ENCODE results near the gene LAMTOR5.
"Not testable (repeated sequence)": the region's sequence is repeated elsewhere in the genome, so short reads cannot be mapped to it uniquely, and the experiment has no call there.

Gene LAMTOR5

DNA sequence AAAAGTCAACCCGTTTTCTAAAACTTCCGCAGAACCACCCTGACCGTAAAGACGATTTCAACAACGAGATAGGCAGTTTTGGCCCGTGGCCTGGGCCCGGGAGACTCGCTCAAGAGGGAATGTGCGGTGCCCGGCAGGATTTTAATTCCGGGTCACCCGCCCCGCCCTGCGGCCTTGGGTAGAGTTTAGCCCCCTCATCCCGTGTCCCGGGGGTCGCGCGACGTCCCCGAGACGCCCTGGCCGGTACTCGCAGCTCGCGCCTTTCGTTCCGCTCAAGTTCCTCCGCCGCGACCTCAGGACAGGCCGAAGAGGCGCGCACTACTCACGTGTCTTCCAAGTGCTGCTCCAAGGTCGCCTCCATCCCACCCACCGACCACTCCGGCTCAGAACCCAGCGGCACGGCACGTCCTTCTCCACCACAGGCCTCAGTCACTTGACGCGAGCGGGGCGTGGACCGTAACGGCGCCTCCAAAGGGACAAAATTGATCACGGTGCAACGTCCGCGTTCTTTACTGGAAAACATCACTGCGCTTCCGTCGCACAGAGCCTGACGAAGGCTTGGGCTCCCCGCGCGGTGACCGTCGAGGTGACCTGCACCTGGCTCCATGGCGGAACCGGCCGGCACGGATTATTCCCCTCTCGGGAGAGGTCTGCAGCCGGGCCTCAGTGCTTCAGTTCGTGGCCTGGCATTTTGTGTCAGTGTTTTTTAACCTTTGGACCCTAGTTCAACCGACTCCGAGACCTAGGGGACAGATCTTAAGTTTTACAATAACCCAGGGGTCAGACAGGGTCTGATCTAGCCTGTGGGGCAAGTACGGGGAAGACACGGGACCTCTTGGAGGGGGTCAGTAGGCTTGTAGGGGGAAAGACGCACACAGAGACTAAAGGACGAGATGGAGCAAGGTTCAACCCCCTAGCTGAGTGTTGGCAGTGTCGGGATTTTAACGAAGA is at the start of gene LAMTOR5:
Gene LAMTOR5, minus strand, starts transcription at position 435 of the 951 bp plus-strand sequence. Its CDS starts 74 bp downstream, at position 361.
- DNase-seq: peak; percentile 88

DNA sequence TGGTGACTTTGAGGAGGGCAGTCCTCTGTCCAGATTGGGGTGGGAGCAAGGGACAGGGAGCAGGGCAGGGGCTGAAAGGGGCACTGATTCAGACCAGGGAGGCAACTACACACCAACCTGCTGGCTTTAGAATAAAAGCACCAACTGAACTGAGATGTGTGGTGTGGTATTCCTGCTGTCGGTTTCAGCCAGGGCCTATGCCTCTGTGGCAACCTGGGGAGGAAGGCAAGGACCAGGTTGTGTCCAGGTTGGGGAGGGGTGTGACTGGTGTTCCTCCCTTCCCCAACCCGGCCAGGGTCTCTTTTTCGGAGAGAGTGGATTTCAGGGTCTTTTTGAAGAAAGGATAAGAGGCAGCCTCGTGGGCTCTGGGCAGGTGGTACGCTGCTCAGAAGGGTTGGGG is 49.7 kb upstream of the LAMTOR5 start:
- DNase-seq: no peak

- DNase-seq: no peak
These were observed 47.7 kb upstream of the LAMTOR5 start for GRCh38 chr1:110455151-110455550.

GRCh38 chr1:110454328-110454727 is 46.8 kb upstream of the LAMTOR5 start:
- no peak for DNase-seq

DNA sequence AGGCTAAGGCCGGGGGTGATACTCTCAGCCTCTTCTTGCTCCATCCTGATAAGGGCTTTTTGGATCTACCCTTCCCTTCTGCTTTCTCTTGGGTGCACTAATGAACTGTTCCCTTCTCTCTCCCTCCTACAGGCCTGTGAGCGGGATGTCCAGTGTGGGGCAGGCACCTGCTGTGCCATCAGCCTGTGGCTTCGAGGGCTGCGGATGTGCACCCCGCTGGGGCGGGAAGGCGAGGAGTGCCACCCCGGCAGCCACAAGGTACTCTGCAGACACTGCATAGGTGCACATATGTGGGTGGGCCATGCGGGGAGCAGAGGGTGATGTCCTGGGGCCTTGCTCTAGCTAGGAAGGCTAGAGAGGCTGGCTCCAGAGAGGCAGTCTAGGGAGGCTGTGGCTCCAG is 46.3 kb upstream of the LAMTOR5 start:
- no peak for DNase-seq

GRCh38 chr1:110452330-110452729 is 44.8 kb upstream of the LAMTOR5 start:
- DNase-seq: no peak

DNA sequence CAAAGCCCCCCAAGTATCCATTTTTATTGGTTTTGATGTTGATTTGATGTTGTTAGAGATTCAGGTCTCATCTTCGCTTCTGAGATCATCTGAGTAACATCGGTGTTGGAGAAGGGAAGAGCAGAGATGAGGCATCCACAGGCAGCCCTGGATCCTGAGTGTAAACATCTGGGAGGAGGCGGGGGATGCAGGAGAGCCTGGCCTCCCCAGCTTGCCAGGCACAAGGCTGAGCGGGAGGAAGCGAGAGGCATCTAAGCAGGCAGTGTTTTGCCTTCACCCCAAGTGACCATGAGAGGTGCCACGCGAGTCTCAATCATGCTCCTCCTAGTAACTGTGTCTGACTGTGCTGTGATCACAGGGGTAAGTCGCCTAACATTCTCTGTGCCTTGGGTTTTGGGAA is 43.4 kb upstream of the LAMTOR5 start, which contains the start of gene PROK1:
Gene PROK1, plus strand, starts transcription at position 221 of the 400 bp plus-strand sequence. Its CDS starts 68 bp downstream, at position 289.
- no peak for DNase-seq

DNA sequence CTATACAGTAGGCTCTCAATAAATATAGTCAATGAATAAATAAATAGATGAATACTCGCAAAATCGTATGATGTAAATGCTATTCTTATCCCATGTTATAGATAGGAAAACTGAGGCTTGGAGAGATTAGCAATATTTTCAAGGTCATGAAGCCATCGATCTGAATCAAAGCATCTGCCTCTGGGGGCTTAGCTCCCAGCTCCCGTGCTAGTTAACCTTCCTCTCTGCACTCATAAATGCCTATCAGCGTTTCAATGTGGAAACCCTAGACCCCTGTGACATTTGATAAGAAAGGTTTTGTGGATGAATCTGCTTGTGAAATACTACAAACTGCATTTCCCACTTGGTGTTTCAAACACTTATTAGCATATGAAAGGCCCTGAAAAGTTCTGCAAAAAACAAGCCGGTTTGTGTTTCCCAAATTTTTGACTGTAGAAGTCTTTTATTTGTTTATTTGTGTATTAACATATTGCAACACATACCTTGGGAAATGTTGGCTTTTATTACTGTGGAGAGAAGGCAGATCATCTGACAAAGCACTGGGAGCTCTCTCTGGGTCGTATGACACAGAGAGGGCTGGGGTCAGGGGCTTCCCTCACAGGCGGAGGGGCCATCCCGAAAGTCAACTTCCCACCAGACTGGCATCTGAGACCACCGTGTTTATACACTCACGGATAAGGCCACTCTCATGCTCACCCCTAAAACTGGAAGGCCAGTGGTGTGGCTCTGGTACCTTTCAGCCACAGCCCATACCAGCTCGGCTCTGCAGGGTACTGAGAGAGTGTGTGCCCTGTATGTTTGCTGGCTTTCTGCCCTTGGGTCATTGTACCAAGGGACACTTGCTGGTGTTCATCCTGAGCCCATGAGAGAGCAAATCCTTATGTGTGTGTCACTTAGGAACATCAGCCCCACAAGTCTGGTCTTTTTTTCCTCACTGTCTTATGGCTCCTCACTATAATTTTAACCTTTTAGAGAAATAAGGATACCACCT is 42.5 kb upstream of the LAMTOR5 start:
- DNase-seq: no peak

DNA sequence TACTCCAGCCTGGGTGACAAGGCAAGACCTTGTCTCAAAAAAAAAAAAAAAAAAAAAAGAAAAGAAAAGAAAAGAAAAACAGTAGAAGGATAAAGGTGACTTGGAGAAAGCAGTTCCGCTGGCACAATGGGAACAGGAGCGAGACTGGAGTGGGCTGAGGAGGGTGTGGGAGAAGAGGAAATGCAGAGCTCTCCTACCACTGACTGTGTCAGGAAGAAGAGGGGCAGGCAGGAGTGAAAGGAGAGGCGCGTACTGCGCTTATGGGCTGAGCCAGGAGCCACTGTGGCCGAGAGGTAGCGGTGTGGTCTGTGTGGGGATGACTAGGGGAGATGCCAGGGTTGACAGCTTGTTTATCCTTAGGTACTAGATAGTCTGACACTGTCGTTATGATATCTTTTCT is 37.1 kb upstream of the LAMTOR5 start:
- no peak for DNase-seq

GRCh38 chr1:110443451-110443850 is 36.0 kb upstream of the LAMTOR5 start:
- no peak for DNase-seq

- DNase-seq: no peak
These were observed 34.4 kb upstream of the LAMTOR5 start for GRCh38 chr1:110441888-110442287.

DNA sequence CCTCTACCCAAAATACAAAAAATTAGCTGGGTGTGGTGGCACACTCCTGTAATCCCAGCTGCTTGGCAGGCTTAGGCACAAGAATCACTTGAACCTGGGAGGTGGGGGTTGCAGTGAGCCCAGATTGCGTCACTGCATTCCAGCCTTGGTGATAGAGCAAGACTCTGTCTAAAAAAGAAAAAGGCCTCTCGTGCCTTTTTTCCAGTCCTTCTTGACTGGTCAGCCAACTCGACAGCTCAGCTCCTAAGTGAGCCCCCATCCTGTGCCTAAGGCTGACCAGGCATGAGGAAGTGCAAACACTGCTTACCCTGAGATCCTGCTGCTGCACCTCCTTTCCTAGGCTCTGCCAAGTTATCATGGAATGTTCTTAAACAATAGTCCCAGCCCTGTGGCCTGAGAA is 33.4 kb upstream of the LAMTOR5 start:
- no peak for DNase-seq

DNA sequence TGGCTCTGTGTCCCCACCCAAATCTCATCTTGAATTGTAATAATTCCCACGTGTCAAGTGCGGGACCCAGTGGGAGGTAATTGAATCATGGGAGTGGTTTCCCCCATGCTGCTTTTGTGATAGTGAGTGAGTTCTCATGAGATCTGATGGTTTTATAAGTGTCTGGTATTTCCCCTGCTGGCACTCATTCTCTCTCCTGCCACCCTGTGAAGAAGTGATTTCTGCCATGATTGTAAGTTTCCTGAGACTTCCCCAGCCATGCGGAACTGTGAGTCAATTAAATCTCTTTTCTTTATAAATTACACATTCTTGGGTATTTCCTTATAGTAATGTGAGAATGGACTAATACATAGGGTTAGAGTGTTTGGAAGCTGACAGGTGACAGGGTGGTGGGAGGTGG is 32.4 kb upstream of the LAMTOR5 start:
- not testable (repeated sequence) for DNase-seq

DNA sequence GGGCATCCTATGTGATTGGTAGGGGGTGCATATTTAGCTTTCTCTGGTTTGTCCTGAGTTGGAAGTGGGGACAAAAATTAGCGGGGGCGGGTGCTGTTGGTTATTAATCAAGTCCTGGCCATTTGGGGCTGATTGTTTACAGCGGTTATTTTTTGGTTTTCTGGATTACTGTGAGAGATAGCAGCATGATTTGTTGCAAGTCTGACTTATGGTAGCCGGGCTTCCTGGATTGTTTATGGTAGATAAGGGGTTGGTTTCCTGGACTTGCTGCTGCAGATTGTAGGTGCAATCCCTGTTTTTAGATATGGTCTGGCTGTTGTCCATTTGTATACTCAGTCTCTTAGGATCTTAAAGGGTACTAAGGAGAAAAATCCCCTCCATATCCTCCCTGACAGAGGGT is 31.4 kb upstream of the LAMTOR5 start:
- no peak for DNase-seq

GRCh38 chr1:110437645-110438299 is 30.3 kb upstream of the LAMTOR5 start:
- not testable (repeated sequence) for DNase-seq

GRCh38 chr1:110436635-110437034 is 29.1 kb upstream of the LAMTOR5 start:
- no peak for DNase-seq

GRCh38 chr1:110434946-110435345 is 27.5 kb upstream of the LAMTOR5 start:
- no peak for DNase-seq

- DNase-seq: no peak
These were observed 26.3 kb upstream of the LAMTOR5 start for GRCh38 chr1:110433803-110434202.

DNA sequence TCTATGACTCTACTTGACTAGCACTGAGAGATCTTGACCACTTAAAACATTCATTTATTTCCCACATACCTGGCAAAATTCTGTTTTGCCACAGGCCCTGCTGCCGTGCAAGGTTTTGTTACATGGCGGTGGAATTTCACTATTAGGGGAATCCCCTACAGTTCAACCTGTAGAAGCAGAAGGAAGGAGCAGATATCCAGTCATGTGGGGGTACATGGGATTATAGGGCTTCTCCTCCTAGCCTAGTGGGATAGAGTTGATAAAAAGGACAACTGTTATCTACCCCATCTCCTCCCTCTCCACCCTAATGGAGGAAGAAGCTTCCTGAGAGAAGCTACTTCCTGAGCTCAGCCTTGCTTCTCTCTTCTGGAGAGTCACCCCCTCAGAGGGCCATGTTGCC is 25.7 kb upstream of the LAMTOR5 start:
- DNase-seq: no peak

DNA sequence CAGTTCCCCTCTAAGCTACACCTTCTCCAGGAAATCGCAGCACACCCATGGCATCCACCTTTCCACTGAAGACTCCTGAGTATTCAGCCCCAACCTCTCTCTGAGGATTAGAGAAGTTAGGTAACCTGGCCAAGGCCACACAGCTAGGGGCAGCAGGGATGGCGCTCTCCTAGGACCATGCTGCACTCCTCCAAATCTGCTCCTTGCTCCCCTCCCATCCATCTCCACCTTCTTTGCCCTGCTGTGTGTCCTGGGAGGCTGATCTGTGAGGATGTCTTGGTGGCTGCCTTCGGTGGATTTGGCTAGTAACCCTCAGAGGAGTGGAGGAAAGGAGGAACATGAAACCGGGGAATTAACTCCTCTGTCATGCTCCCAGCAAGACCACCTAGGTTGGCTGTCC is 23.4 kb upstream of the LAMTOR5 start:
- no peak for DNase-seq

- no peak for DNase-seq
These were observed 22.9 kb upstream of the LAMTOR5 start for GRCh38 chr1:110430366-110430765.

GRCh38 chr1:110428946-110429345 is 21.5 kb upstream of the LAMTOR5 start:
- no peak for DNase-seq

DNA sequence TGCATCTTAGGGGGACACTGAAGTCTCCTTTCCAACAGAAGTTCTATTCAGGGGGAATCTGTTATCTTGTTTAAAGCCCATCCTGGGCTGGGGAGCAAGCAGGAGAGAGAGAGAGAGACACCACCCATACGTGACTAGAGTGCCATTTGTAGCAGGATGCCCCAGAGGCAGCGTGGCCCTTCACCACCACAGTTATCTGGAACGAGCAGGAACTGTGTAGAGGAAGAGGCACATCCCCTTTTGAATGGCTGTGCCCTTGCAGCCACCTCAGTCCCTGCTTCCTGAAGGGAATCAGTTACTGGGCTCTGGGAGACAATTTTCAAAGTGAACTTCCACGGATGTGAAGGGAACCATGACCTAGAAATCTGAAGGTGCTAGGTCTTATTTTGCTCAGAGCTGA is 19.4 kb upstream of the LAMTOR5 start:
- no peak for DNase-seq

Data from activated effector memory CD4-positive, alpha-beta T cell treated with Interleukin-2 at 50 U/mL for 16 hours (primary cell).